Measurements from ENCODE around the gene CACNG8.

The CACNG8 gene

DNA sequence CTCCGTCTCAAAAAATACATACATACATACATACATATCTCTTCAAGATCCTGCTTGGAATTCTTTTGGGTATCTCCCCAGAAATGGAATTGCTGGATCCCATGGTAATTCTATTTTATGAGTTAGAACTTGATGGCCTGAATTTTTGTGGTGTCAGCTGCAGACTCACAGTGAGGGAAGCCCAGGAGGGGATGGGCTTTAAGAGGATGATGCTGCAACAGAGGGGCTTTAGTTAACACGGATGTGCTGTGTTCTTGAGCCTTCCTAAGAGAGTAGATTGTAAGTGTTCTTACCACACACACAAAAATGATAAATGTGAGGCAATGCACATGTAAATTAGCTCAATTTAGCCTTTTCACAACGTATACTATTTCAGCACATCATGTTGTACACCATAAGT lies 60.5 kb downstream of the CACNG8 start:
- H3K4me2 ChIP-seq (ENCODE audit: insufficient read depth, low read length, poor library complexity, severe bottlenecking), result no peak overlapping the region
- H2AFZ ChIP-seq (ENCODE audit: low read length), result no peak overlapping the region
- H4K91ac ChIP-seq (ENCODE audit: low read depth, low read length, poor library complexity), result no peak overlapping the region
- H3K18ac ChIP-seq (ENCODE audit: low read length), result no peak overlapping the region
- peaks cover 2 to 11% of the 10 kb centered on the region in 2 donors for H3K4me1 ChIP-seq (ENCODE audit: control insufficient read depth in 2 of 2, insufficient read depth in 1 of 2, low read depth in 1 of 2, low read length in 2 of 2)
- no peak overlapping the region for H2BK12ac ChIP-seq (ENCODE audit: low read length)
- no peak overlapping the region for H2BK15ac ChIP-seq (ENCODE audit: low read length)
- H2AK5ac ChIP-seq (ENCODE audit: low read depth, low read length), result no peak overlapping the region
- H3K4ac ChIP-seq (ENCODE audit: low read length), result no peak overlapping the region
- no peak for DNase-seq (ENCODE audit: low spot score)
- H2BK5ac ChIP-seq (ENCODE audit: low read length), result no peak overlapping the region
- no peak overlapping the region for H3K4me3 ChIP-seq (ENCODE audit: low read length in 2 of 2)
- no peaks in the 10 kb centered on the region for H3K27me3 ChIP-seq (ENCODE audit: control insufficient read depth in 3 of 3, insufficient read depth in 3 of 3, low read depth in 1 of 3, low read length in 3 of 3)
- no peak overlapping the region for H4K8ac ChIP-seq (ENCODE audit: low read depth, low read length)
- no CpG with 5 or more reads among the region's 3 CpGs for WGBS, 2 donors (ENCODE audit: extremely low coverage in 2 of 2, insufficient read length in 2 of 2, insufficient replicate concordance in 1 of 2)
- no peaks in the 10 kb centered on the region for H3K36me3 ChIP-seq (replicated peaks in 1 of 2; ENCODE audit: control insufficient read depth in 2 of 2, insufficient read depth in 2 of 2, low read length in 2 of 2)
- no peak overlapping the region for H3K14ac ChIP-seq (ENCODE audit: low read length)
- peaks cover 0 to 3% of the 10 kb centered on the region in 2 donors for H3K9me3 ChIP-seq (replicated peaks in 1 of 2; ENCODE audit: control insufficient read depth in 2 of 2, insufficient read depth in 1 of 2, low read depth in 1 of 2, low read length in 2 of 2)
- H3K79me1 ChIP-seq (ENCODE audit: low read depth, low read length), result no peaks in the 10 kb centered on the region
- H3K9ac ChIP-seq (ENCODE audit: low read depth, low read length, poor library complexity), result no peak overlapping the region
- H3K27ac ChIP-seq (replicated peaks; ENCODE audit: low read length), result no peak overlapping the region
- no peak overlapping the region for H3K23ac ChIP-seq (ENCODE audit: low read depth, low read length, poor library complexity)
- H2BK120ac ChIP-seq (ENCODE audit: low read depth, low read length), result no peak overlapping the region

DNA sequence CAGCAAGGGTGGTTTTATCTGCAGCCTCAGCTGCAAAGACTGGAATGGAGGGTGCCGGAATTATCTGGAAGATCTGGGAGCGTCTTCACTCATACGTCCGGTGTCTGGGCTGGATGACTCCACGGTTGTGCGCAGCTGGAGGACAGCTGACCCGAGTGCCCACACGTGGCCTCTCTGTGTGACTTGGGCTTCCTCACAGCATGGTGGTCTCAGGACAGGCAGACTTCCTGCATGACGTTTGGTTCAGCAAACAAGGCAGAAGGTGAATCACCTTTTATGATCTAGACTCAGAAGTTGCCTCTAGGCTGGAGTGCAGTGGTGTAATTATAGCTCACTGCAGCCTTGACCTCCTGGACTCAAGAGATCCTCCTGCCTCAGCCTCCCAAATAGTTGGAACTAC lies 61.9 kb downstream of the CACNG8 start:
- no peak overlapping the region for H2BK12ac ChIP-seq (ENCODE audit: low read length)

DNA sequence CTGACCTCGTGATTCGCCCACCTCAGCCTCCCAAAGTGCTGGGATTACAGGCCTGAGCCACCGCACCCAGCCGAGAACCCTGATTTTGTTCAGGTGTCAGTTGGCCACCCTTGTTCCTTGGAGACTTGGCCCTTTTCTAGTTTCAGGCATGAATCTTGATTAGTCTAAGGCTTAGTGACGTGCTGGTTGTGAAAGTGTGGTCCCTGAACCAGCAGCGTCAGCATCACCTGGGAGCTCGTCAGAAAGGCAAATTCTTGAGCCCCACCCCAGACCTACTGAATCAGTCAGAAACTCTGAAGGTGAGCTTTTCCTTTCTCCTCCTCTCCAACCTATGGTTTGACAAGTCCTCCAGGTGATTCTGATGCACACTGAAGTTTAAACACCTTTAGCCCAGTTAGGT lies 63.9 kb downstream of the CACNG8 start:
- no peaks in the 10 kb centered on the region for H3K79me1 ChIP-seq (ENCODE audit: low read depth, low read length)
- no peak overlapping the region for H3K23ac ChIP-seq (ENCODE audit: low read depth, low read length, poor library complexity)
- H3K9me3 ChIP-seq (replicated peaks in 1 of 2; ENCODE audit: control insufficient read depth in 2 of 2, insufficient read depth in 1 of 2, low read depth in 1 of 2, low read length in 2 of 2), result no peaks in the 10 kb centered on the region
- H2BK12ac ChIP-seq (ENCODE audit: low read length), result no peak overlapping the region
- H3K27me3 ChIP-seq (ENCODE audit: control insufficient read depth in 3 of 3, insufficient read depth in 3 of 3, low read depth in 1 of 3, low read length in 3 of 3), result no peaks in the 10 kb centered on the region
- no peak overlapping the region for H2BK120ac ChIP-seq (ENCODE audit: low read depth, low read length)
- H4K8ac ChIP-seq (ENCODE audit: low read depth, low read length), result no peak overlapping the region
- H3K4me3 ChIP-seq (ENCODE audit: low read length in 2 of 2), result no peak overlapping the region
- no CpG with 5 or more reads among the region's 7 CpGs for WGBS, 2 donors (ENCODE audit: extremely low coverage in 2 of 2, insufficient read length in 2 of 2, insufficient replicate concordance in 1 of 2)
- H2AK5ac ChIP-seq (ENCODE audit: low read depth, low read length), result no peak overlapping the region
- peaks cover 4 to 7% of the 10 kb centered on the region in 2 donors for H3K4me1 ChIP-seq (ENCODE audit: control insufficient read depth in 2 of 2, insufficient read depth in 1 of 2, low read depth in 1 of 2, low read length in 2 of 2)
- no peak overlapping the region for H2AFZ ChIP-seq (ENCODE audit: low read length)
- H3K4ac ChIP-seq (ENCODE audit: low read length), result no peak overlapping the region
- no peak overlapping the region for H2BK5ac ChIP-seq (ENCODE audit: low read length)
- no peak overlapping the region for H3K27ac ChIP-seq (replicated peaks; ENCODE audit: low read length)
- H3K4me2 ChIP-seq (ENCODE audit: insufficient read depth, low read length, poor library complexity, severe bottlenecking), result no peak overlapping the region
- DNase-seq (ENCODE audit: low spot score), result no peak
- no peak overlapping the region for H2BK15ac ChIP-seq (ENCODE audit: low read length)
- no peak overlapping the region for H3K14ac ChIP-seq (ENCODE audit: low read length)
- H4K91ac ChIP-seq (ENCODE audit: low read depth, low read length, poor library complexity), result no peak overlapping the region
- no peaks in the 10 kb centered on the region for H3K36me3 ChIP-seq (replicated peaks in 1 of 2; ENCODE audit: control insufficient read depth in 2 of 2, insufficient read depth in 2 of 2, low read length in 2 of 2)
- peak overlapping the region; percentile 18 for H3K9ac ChIP-seq (ENCODE audit: low read depth, low read length, poor library complexity)
- no peak overlapping the region for H3K18ac ChIP-seq (ENCODE audit: low read length)

More for the DNA sequence above, 61.9 kb downstream of the CACNG8 start:
- Histone ChIP-seq H2BK15ac (ENCODE audit: low read length) (peak overlapping the region; percentile 79), H3K18ac (ENCODE audit: low read length) (peak overlapping the region; percentile 52), H2BK120ac (ENCODE audit: low read depth, low read length) (no peak overlapping the region), H4K8ac (ENCODE audit: low read depth, low read length) (no peak overlapping the region), H3K4me1 (ENCODE audit: control insufficient read depth in 2 of 2, insufficient read depth in 1 of 2, low read depth in 1 of 2, low read length in 2 of 2) (peaks cover 2 to 11% of the 10 kb centered on the region in 2 donors), H3K4me3 (ENCODE audit: low read length in 2 of 2) (no peak overlapping the region), H2AK5ac (ENCODE audit: low read depth, low read length) (no peak overlapping the region), H3K36me3 (replicated peaks in 1 of 2; ENCODE audit: control insufficient read depth in 2 of 2, insufficient read depth in 2 of 2, low read length in 2 of 2) (no peaks in the 10 kb centered on the region), H3K9ac (ENCODE audit: low read depth, low read length, poor library complexity) (no peak overlapping the region), H4K91ac (ENCODE audit: low read depth, low read length, poor library complexity) (no peak overlapping the region), H3K9me3 (replicated peaks in 1 of 2; ENCODE audit: control insufficient read depth in 2 of 2, insufficient read depth in 1 of 2, low read depth in 1 of 2, low read length in 2 of 2) (peaks cover 0 to 3% of the 10 kb centered on the region in 2 donors), H3K27me3 (ENCODE audit: control insufficient read depth in 3 of 3, insufficient read depth in 3 of 3, low read depth in 1 of 3, low read length in 3 of 3) (no peaks in the 10 kb centered on the region), H2BK5ac (ENCODE audit: low read length) (no peak overlapping the region), H3K4me2 (ENCODE audit: insufficient read depth, low read length, poor library complexity, severe bottlenecking) (no peak overlapping the region), H2AFZ (ENCODE audit: low read length) (no peak overlapping the region), H3K4ac (ENCODE audit: low read length) (no peak overlapping the region), H3K27ac (replicated peaks; ENCODE audit: low read length) (no peak overlapping the region), H3K14ac (ENCODE audit: low read length) (no peak overlapping the region), H3K79me1 (ENCODE audit: low read depth, low read length) (no peaks in the 10 kb centered on the region), H3K23ac (ENCODE audit: low read depth, low read length, poor library complexity) (no peak overlapping the region)
- no CpG with 5 or more reads among the region's 9 CpGs for WGBS, 2 donors (ENCODE audit: extremely low coverage in 2 of 2, insufficient read length in 2 of 2, insufficient replicate concordance in 1 of 2)
- no peak for DNase-seq (ENCODE audit: low spot score)

DNA sequence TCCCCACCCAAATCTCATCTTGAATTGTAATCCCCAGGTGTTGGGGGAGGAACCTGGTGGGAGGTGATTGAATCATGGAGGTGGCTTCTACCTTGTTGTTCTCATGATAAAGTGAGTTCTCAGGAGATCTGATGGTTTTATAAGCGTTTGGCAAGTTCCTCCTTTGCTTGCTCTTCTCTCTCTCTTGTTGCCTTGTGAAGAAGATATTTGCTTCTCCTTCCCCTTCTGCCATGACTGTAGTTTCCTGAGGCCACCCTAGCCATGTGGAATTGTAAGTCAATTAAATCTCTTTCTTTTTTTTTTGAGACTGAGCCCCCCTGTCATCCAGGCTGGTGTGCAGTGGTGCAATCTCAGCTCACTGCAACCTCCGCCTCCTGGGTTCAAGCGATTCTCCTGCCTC lies 66.6 kb downstream of the CACNG8 start:
- Histone ChIP-seq H3K4me2 (ENCODE audit: insufficient read depth, low read length, poor library complexity, severe bottlenecking) (no peak overlapping the region), H4K8ac (ENCODE audit: low read depth, low read length) (no peak overlapping the region), H3K4me3 (ENCODE audit: low read length in 2 of 2) (no peak overlapping the region), H3K9me3 (replicated peaks in 1 of 2; ENCODE audit: control insufficient read depth in 2 of 2, insufficient read depth in 1 of 2, low read depth in 1 of 2, low read length in 2 of 2) (no peaks in the 10 kb centered on the region), H3K79me1 (ENCODE audit: low read depth, low read length) (no peaks in the 10 kb centered on the region), H4K91ac (ENCODE audit: low read depth, low read length, poor library complexity) (no peak overlapping the region), H2BK120ac (ENCODE audit: low read depth, low read length) (no peak overlapping the region), H3K18ac (ENCODE audit: low read length) (no peak overlapping the region), H3K4me1 (ENCODE audit: control insufficient read depth in 2 of 2, insufficient read depth in 1 of 2, low read depth in 1 of 2, low read length in 2 of 2) (peaks cover 0 to 2% of the 10 kb centered on the region in 2 donors), H2AK5ac (ENCODE audit: low read depth, low read length) (no peak overlapping the region), H2AFZ (ENCODE audit: low read length) (no peak overlapping the region), H3K14ac (ENCODE audit: low read length) (no peak overlapping the region), H3K27me3 (ENCODE audit: control insufficient read depth in 3 of 3, insufficient read depth in 3 of 3, low read depth in 1 of 3, low read length in 3 of 3) (no peaks in the 10 kb centered on the region), H3K36me3 (replicated peaks in 1 of 2; ENCODE audit: control insufficient read depth in 2 of 2, insufficient read depth in 2 of 2, low read length in 2 of 2) (no peaks in the 10 kb centered on the region), H2BK15ac (ENCODE audit: low read length) (no peak overlapping the region), H2BK5ac (ENCODE audit: low read length) (no peak overlapping the region), H2BK12ac (ENCODE audit: low read length) (no peak overlapping the region), H3K4ac (ENCODE audit: low read length) (no peak overlapping the region), H3K9ac (ENCODE audit: low read depth, low read length, poor library complexity) (no peak overlapping the region), H3K23ac (ENCODE audit: low read depth, low read length, poor library complexity) (no peak overlapping the region), H3K27ac (replicated peaks; ENCODE audit: low read length) (no peak overlapping the region)
- no CpG with 5 or more reads among the region's 3 CpGs for WGBS, 2 donors (ENCODE audit: extremely low coverage in 2 of 2, insufficient read length in 2 of 2, insufficient replicate concordance in 1 of 2)
- no peak for DNase-seq (ENCODE audit: low spot score)

Measured in neuronal stem cell (in vitro differentiated cells).